Islet of Langerhans (tissue), 1 donor: ENCODE data around the gene SPAG9.
"Not testable (repeated sequence)": the region's sequence is repeated elsewhere in the genome, so short reads cannot be mapped to it uniquely, and the experiment has no call there.

ENCODE experiments used
- FAIRE-seq: peaks from one replicate; lab custom pipeline; 2011; peaks lifted over from hg19 to GRCh38; lab: Jason Lieb, UNC

SPAG9 gene

DNA sequence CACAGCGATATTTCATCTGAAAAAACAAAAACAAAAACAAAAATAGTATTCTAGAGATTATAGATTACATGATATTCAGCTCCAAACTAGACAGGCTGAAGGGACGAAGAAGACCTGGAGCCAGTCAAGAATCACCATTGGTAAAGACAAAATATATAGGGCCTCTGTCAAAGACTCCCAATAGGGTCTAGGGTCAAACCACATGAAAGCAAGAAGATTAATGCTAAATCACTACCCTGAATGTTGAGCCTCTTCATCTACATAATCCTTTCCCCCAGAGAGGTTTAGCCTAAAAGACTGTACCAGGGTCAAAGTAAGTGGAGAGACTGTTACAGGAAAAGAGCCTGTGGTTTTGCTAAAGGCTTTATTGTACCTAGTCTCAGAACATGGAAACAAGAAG, 21.9 kb upstream of the SPAG9 start:
- no peak for FAIRE-seq

DNA sequence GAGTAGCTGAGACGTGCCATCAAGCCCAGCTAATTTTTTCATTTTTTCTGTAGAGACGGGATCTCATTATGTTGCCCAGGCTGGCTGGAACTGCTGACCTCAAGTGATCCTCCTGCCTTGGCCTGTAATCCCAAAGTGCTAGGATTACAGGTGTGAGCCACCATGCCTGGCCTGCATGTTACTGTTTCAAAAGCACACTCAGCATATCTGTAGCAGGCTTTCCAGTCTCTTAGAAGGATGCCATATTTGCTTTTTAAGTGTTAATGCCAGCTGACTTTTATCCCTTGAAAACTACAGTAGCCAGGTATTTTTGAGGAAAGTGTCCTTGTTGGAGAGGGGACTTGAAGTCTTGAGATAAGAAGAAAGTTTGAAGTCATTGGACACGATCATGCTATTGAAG, 15.3 kb upstream of the SPAG9 start:
- no peak for FAIRE-seq

DNA sequence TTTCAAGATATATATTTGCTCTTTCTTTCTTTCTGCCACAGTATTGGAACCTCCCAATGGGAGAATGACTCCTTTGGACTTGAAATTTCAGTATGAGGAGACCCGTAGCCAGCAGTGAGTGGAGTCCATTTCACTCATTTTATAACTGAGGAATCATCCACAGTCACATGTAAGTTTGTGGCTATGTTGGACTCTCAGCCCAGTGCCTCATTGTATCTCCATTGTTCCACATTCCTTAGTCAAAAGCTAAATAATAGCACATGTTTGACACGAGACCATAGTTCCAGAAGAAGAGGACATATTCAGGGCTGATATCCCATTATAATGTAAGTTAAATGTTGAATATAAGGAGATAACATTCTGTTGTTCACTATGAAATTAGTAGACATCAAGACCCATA, 12.7 kb upstream of the SPAG9 start:
- FAIRE-seq = no peak

DNA sequence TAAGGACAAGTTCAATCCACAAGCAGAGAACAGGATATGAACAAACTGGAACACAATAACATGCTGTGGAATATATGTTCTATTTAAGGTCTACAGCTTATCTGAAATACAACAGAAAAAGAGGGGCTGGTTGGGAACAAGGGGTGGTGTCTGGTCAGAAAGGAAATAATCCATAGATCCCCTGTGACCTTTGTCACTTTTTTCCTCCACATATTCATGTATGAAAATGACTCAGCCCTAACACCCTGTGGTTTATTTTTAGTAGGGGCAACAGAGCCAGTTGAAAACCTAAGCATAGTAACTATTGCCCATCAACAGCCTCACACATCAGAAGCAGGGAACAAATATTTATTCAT, 12.3 kb upstream of the SPAG9 start:
- no peak for FAIRE-seq

DNA sequence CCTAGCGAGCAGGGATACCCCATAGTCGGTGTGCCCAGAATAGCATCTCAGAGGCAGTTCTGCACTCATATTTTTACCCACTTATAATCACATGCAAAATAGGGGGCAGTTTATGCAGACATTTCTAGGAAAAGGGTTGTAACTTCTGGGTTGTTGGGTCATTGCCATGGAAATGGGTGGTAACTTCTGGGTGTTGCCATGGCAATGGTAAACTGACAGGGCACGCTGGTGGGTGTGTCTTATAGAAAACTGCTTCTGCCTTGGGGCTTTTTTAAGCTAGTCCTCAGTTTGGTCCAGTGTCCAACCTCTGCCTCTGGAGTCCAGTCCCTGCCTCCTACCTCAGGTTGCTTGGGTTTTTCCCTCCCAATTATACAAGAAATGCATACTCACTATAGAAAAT, 7.4 kb upstream of the SPAG9 start:
- FAIRE-seq = no peak

DNA sequence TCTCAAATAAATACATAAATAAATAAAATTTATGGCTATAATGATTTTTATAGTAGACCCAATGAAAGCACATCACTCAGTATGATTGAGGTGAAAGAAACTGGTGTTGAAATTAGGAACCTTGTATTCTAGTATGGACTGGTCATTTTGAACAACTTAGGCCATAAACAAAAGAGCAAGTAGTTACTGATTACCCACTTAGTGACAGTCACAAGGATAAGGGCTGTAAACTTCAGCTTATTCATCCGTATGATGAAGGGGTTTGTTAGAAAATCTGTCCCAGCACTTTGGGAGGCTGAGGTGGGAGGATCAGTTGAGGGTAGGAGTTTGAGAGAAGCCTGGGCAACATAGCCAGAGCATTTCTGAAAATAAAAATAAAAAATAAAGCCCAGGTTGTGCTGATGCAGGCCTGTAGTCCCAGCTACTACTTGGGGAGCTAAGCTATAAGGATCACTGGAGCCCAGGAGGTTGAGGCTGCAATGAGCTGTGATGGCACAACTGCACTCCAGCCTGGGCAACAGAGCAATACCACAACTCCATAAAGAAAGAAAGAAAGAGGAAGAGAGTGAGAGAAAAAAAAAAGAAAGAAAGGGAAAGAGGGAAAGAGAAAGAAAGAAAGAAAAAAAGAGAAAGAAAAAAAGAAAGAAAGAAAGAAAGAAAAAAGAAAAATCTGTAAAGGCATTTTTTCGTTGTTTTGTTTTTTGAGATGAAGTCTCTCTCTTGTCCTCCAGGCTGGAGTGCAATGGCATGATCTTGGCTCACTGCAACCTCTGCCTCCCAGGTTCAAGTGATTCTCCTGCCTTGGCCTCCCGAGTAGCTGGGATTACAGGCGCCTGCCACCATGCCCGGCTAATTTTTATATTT, 4.2 kb upstream of the SPAG9 start:
- FAIRE-seq = no peak

DNA sequence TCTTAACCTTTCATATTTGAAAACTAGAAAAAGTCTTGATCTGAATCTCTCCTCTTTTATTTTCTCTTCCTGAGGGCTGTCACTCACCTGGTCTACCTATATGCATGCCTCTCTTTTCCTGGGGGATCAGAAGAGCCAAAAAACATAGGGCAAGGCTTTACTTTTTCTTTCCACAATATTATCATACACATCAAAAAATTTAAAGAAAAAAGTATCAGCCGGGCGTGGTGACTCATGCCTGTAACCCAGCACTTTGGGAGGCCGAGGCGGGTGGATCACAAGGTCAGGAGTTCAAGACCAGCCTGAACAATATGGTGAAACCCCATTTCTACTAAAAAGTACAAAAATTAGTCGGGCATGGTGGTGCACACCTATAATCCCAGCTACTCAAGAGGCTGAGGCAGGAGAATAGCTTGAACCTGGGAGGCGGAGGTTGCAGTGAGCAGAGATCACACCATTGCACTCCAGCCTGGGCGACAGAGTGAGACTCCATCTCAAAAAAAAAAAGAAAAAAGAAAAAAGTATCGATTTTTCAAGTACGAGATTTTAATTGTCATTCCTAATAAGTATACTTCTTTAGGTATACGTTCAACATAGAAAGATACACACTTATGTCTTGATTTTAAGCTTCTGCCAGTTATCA, 1.9 kb upstream of the SPAG9 start:
- FAIRE-seq = not testable (repeated sequence)

DNA sequence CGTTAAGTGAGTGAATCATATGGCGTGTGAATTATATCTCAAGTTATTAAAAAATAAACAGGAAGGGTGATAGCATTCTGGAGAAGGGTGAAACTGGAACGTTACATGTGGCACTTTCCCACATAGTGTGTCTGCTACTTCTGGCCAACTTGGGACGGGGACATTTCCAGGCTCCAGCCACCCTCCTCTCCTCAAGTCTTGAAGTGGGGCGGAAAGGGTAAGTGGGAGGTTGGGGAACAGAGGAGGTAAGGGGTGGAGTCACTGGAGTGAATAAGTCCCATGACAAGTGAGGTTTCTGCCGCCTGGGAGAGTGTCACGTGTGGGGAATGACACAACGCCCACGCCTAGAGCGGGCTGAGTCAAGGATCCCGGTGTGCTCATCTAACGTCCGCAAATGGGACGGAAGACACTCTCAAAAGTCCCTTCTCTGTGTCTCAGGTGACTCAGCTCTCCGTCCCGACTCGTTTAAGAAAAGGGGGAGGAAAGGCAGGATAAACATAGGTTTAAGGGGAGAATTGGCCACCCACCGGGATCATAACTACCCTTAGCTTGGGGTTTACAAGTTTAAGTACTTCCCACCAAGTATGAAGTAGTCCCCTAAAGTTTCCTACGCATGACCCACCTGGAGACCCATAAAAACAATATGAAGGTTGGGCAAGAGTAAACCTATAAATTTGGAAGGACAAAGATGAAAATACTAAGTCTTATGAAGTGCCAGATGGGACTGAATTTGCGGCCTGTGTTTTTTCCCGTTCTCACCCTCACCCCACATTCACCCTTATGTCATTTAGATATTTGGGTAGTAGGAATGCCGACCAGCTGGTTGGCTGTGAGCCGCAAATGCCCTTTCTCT, 1.2 kb upstream of the SPAG9 start:
- no peak for FAIRE-seq

DNA sequence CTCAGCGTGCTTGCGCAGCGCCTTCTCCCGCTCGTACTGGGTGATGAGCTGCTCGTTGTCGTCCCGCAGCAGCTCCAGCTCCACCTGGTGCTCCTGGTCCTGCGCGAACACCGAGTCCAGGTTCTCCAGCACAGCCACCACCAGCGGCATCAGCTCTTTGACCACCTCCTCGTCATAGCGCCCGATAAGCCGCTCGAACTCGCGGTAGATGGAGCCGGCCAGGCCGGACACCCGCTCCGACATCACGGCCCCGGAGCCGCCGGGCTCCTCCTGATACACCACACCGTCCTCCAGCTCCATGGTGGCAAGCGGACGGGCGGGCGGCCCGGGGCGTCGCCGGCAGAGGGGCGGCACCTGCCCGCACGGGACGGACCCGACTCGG, 320 bp downstream of the SPAG9 start:
- no peak for FAIRE-seq

DNA sequence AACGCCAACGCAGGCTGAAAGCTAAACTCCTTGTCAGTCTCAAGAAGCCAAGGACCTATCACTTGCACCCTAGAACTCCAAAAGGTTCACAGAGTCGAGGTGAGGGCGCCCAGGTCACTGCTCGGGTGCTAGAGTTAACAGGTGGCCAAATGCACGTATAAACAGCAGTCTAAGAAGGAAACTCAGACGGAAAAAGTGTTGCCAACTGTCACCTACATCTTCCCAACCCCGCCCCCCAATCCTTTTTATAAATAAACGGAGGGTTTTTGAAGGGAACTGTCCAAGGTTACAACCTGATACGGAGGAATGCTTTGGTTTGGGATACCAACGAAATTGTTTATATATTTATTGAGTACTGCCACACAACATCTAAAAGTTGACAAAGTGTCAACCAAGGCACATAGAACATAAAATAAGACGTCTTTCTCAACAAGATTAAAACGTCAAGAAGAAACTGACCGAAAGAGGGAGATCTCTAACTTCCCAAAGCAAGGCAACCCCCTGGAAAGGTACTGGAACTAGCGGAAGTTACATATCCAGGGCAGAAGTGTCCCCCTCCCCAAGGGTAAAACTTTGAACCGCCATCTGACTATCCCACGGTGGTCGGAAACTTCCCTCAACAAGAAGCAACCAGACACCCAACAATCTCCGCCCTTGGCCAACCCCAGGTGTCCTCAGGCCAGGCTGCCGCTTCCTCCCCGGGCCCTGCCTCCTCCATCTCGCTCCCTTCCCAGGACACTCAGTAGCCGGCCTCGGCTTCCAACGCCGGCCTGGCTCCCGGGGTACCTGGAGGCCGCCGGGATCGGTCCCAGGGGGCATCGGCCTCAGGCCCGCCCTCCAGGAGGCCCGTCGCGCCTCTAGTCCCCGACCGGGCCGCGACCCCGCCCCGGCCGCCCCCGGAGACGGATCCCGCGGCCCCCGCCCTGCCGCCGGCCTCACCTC, 982 bp downstream of the SPAG9 start:
- FAIRE-seq = no peak

DNA sequence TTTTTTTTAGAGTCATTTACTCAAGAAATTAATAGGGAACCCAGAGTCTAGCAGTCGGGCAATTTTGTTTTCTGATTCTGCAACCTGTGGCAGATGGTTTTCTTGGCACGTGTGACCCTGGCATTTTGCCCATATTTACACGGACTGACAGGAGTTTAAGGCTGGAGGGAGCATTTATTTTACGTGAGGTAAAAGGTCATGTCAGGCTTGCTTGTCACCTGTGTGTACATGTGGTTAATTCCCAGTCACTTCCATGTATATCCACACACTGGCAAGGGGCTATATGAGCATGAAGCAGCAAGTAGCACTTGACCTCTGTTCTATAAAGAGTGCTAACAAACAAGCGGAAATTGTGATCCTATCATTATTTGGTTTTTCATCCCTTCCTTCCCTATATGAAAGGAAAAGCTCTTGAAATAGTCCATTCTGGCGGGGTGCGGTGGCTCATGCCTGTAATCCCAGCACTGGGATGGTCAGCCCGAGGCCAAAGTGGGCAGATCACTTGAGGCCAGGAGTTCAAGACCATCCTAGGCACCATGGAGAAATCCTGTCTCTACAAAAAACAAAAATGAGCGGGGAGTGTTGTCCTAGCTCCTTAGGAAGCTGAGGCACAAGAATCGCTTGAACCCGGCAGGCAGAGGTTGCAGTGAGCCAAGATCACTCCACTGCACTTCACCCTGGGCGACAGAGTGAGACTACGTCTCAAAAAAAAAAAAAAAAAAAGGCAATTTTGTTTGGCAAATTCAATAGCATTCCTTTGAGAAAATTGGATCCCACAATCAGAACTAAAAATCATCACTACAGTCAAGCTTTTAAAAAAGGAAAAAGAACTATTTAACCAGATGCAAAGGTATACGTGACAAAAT, 2.1 kb downstream of the SPAG9 start:
- FAIRE-seq = no peak

DNA sequence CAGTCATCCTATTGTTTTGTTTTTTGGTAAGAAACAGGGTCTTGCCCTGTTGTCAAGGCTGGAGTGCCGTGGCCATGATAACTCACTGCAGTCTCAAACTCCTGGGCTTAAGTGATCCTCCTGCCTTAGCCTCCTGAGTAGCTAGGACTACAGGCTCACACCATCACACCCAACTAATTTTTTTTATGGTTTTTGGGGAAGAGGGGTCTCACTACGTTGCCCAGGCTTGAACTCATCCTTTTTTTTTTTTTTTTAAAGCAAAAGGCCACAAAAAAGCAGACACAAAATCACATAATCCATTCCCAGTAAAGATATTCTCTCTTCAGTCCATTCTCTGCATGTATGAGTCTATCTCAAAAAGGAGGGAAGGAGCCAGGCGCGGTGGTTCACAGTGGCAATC, 5.5 kb downstream of the SPAG9 start:
- FAIRE-seq = no peak

DNA sequence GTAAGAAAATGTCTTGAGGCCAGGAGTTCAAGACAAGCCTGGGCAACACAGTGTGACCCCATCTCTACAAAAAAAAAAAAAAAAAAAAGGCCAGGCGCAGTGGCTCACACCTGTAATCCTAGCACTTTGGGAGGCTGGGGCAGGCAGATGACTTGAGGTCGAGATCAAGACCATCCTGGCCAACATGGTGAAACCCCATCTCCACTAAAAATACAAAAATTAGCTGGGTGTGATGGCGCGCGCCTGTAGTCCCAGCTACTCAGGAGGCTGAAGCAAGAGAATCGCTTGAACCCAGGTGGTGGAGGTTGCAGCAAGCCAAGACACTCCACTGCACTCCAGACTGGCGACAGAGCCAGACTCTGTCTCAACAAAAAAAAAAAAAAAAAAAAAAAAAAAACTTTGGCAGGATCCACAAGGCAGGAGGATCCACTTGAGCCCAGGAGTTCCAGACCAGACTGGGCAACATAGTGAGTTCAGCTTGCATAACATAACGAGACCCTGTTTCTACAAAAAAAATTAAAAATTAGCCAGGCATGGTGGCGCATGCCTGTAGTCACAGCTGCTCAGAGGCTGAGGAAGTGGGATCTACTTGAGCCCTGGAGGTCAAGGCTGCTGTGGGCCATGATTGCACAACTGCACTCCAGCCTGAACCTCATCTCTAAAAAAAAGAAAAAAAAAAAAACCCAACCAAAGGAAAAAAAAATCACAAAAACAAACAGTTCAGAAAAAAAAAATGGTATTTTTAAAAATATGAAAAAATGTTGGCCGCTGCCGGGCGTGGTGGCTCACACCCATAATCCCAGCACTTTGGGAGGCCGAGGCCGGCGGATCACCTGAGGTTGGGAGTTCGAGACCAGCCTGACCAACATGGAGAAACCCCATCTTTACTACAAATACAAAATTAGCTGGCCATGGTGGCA, 8.1 kb downstream of the SPAG9 start:
- FAIRE-seq = not testable (repeated sequence)

DNA sequence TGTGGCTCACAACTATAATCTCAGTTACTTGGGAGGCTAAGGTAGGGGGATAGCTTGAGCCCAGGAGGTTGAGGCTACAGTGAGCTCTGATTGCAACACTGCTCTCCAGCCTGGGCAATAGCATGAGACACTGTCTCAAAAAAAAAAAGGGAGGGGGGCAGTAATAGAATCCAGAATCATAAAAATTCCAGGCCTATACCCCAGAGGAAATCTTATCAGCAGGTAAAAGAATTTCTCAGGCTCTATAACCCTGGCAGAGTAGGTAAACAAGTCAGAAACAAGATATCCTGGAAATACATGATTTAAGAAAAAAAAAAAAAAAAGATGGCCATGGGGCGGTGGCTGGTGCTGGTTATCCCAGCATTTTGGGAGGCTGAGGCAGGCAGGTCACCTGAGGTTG, 12.9 kb downstream of the SPAG9 start:
- no peak for FAIRE-seq

DNA sequence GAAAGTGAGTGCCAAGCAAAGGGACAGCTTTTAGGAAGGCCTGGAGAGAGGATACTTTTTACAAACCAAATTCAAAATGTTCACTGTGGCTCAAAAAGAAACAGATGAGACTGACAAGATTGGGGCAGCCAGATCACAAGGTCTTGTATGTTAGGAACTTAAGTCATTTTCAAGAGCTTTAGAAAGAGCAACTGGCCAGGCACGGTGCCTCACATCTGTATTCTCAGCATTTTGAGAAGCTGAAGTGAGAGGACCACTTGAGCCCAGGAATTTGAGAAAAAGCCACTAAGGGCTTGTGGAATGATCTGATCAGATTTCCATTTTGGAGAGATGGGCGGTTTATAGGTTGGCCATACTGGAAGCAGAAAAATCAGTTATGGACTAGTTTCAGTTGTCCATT, 17.2 kb downstream of the SPAG9 start:
- FAIRE-seq = no peak

DNA sequence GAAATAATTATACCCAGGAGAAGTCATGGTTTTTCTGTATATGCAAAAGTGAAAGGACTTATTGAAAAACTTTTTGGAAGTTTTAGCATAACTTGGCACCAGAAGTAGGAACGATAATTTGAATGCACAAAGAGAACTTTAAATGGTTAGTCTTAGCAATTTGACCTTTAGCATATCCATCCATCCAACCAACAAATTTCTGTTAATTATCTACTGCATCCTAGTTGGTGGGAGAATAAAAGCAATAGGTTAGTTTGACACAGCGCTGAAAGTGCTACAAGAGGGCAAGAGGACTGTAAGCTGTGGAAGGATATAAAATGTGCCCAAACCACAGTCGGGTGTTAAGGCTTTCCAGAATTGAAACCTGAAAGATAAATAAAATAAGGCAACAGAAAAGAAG, 17.6 kb downstream of the SPAG9 start:
- FAIRE-seq = no peak

DNA sequence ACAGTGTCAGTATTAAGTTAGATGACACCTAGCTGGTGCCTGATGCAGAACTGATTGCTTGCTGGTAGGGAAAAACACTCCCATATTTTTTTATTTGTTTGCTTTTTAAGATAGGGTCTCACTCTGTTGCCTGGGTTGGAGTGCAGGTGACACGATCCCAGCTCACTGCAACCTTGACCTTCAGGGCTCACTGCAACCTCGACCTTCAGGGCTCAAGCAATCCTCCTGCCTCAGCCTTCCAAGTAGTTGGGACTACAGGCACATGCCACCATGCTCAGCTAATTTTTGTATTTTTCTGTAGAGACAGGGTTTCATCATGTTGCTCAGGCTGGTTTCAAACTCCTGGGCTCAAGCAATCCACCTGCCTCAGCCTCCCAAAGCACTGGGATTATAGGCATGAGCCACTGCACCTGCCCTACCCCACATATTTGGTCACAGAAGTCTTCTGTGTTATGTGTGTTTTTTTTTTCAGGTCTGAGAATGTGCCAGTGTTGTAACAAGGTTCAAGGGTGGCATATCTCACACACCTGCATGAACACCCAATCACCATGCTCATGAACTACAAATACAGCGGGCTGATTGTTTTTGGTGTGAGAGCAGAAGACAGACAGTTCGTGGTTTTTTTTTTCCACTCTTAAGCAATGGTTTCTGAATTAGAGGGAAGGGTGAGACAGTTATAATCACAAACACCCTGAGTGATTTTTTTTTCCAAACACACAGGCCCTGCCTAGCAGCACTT, 22.8 kb downstream of the SPAG9 start:
- FAIRE-seq = no peak

DNA sequence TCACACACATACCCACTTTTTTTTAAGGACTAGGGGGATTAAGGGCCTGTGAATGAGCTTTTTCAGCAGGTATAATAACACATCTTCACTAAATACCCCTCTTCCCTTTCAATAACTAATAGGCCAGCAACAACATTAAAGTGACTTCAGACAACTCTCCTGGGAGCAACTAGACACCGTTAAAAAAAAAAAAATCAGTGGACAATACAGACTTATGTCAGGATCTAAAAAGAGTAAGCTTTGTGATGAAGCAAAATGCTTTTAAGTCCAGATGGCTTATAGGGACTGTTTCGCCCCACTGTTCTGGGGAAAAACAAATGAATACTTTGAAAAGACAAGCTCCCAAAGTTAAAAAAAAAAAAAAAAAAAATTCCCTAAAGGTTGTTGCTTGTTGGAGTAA, 29.0 kb downstream of the SPAG9 start:
- FAIRE-seq = no peak

DNA sequence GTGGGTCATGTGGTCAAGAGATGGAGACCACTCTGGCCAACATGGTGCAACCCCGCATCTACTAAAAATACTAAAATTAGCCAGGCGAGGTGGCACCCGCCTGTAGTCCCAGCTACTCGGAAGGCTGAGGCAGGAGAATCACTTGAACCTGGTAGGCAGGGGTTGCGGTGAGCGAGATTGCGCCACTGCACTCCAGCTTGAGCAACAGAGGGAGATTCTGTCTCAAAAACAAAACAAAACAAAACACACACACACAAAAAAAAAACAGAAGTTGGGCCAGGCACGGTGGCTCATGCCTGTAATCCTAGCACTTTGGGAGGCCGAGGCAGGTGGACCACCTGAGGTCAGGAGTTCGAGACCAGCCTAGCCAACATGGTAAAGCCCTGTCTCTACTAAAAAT, 31.8 kb downstream of the SPAG9 start:
- FAIRE-seq = not testable (repeated sequence)
